Natural killer cell treated with Interleukin-12 subunit alpha and Interleukin-12 subunit beta and Interleukin-15 and Interleukin-18, amount 100 ng/mL, for 72 hours (primary cell): ENCODE data around the gene AHNAK. TPM values are rescaled to one million over a fixed set of nuclear protein-coding genes. Genes with fewer than 3 reads are reported as not detected.

Experiments
- ATAC-seq, 2 donors: fragments of 150-1000 bp; cut with Tn5 transposase in 1 of 2; sonication (Bioruptor Pico), chemical (Tn5 transposase) in 1 of 2; 2 replicates each; pipeline ENCODE4 v1.10.0; 2021
- DNase-seq: peaks from one replicate; pipeline ENCODE4 v3.0.0; 2022; ENCODE audit warnings: low spot score
- H3K27ac Mint-ChIP-seq, 2 donors: 1 replicate in 1 of 2; 2 replicates in 1 of 2; pipeline ENCODE4 v1.8.0; 2022; ENCODE audit warnings: mixed read lengths in 2 of 2, mild to moderate bottlenecking in 1 of 2, moderate library complexity in 1 of 2
- H3K27me3 Mint-ChIP-seq, 2 donors: 1 replicate in 1 of 2; 2 replicates in 1 of 2; pipeline ENCODE4 v1.8.0; 2022; ENCODE audit warnings: mixed read lengths in 2 of 2
- H3K36me3 Mint-ChIP-seq: one replicate; pipeline ENCODE4 v1.8.0; 2022; ENCODE audit warnings: mixed read lengths
- H3K4me1 Mint-ChIP-seq, 2 donors: 1 replicate in 1 of 2; 2 replicates in 1 of 2; pipeline ENCODE4 v1.8.0; 2022; ENCODE audit warnings: low read depth in 2 of 2, mixed read lengths in 2 of 2, mild to moderate bottlenecking in 1 of 2
- H3K4me3 Mint-ChIP-seq: one replicate; pipeline ENCODE4 v1.8.0; 2022; ENCODE audit warnings: mixed read lengths
- H3K9me3 Mint-ChIP-seq: 2 replicates; pipeline ENCODE4 v1.8.0; 2022; ENCODE audit warnings: mixed read lengths
- total RNA-seq, 2 donors: library from RNA; stranded (reverse); gene quantifications; one replicate each; pipeline ENCODE4 v1.2.3, GENCODE V29; 2022

The AHNAK gene
- total RNA-seq, 2 donors from 2014 or later: 49.2 to 60.0 TPM

DNA sequence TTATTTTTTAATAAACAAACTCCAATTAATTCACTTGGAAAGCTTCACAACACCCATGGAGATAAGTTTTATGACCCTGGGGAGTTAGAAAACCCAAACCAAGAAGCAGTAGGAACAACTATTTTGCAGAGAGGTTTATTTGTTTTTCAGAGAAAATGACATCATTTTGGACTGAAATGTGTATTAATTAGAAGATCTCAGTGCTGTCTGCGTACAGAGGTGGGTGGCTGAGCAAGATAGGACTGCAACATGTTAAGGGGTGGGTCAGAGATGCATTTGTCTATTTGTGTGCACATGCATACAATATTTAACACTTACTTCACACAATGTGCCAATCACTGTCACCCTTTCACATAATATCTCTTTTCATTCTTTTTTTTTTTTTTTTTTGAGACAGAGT lies 126.7 kb downstream of the AHNAK start:
- no peak overlapping the region for H3K27ac Mint-ChIP-seq
- ATAC-seq: no peak
- H3K4me3 Mint-ChIP-seq: no peak overlapping the region
- H3K9me3 Mint-ChIP-seq: no peaks in the 10 kb centered on the region
- no peaks in the 10 kb centered on the region for H3K27me3 Mint-ChIP-seq
- no peak for DNase-seq
- no peaks in the 10 kb centered on the region for H3K36me3 Mint-ChIP-seq
- H3K4me1 Mint-ChIP-seq: peaks cover 3 to 5% of the 10 kb centered on the region in 2 donors

DNA sequence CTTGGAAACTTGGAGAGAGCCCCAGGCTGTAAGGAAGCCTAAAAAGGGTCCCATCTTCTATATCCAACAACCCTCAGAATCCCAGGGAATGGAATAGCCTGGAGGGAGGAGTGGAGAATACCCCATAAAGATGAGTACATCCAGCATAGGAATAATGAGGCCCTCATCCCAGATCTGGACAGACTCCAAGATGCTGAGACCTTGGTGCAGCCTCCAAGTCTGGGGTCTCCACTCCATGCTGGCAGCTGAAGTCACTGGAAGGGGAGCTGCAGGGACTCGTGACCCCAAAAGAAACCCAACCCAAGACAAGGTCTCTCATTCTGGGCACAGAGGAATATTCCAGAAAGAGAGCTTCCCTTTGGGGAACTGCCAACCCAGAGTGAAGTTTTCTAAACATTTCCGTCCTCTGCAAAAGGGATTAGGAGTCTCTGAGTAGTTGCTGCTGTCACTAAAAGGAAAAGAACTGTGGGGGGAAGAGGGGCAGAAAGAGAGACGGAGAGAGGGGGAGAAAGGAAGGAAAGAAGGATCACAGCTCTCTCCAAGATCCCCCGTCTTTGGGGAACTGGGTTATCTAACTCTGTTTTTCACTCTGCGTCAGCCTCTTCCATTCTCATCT lies 127.2 kb downstream of the AHNAK start:
- no peaks in the 10 kb centered on the region for H3K36me3 Mint-ChIP-seq
- no peak for ATAC-seq
- H3K4me1 Mint-ChIP-seq: peaks cover under 1 to 2% of the 10 kb centered on the region in 2 donors
- no peaks in the 10 kb centered on the region for H3K9me3 Mint-ChIP-seq
- DNase-seq: no peak
- H3K27me3 Mint-ChIP-seq: no peaks in the 10 kb centered on the region
- no peak overlapping the region for H3K27ac Mint-ChIP-seq
- no peak overlapping the region for H3K4me3 Mint-ChIP-seq

GRCh38 chr11:62418733-62419132 lies 127.9 kb downstream of the AHNAK start, which contains the start of gene SCGB1A1:
SCGB1A1 (plus strand) TSS chr11:62419033; CDS start chr11:62419096, 63 bp downstream.
- H3K9me3 Mint-ChIP-seq: no peaks in the 10 kb centered on the region
- no peak within 1 kb of the TSS for H3K27ac Mint-ChIP-seq
- DNase-seq (no peak), ATAC-seq (no peak)
- H3K36me3 Mint-ChIP-seq: no peaks in the 10 kb centered on the region
- H3K4me3 Mint-ChIP-seq: no peak within 1 kb of the TSS
- no peaks in the 10 kb centered on the region for H3K27me3 Mint-ChIP-seq
- H3K4me1 Mint-ChIP-seq: no peaks in the 10 kb centered on the region

GRCh38 chr11:62418136-62418535 lies 128.5 kb downstream of the AHNAK start:
- Mint-ChIP-seq H3K27me3 (no peaks in the 10 kb centered on the region), H3K9me3 (no peaks in the 10 kb centered on the region), H3K4me1 (no peaks in the 10 kb centered on the region), H3K27ac (no peak overlapping the region), H3K4me3 (no peak overlapping the region), H3K36me3 (no peaks in the 10 kb centered on the region)
- ATAC-seq (no peak), DNase-seq (no peak)

DNA sequence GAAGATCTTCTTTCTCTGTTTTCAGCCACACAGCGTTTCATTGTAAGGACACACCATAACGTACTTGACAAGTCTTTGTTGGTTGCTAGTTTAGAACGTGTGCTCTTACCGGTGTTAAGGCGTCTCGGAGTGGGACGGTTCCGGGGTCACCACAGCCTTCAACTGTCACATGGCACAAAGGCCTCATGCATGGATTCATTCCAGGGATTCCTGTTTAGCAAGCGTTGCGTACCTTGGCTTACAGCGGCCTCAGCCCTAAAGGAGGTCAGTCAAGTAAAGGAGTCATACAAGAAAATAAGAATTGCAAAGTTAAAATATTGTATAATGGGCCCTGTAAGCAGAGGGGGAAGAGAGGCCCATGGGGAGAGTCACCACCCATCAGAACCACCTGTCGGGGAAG lies 130.0 kb downstream of the AHNAK start:
- Mint-ChIP-seq H3K27me3 (no peaks in the 10 kb centered on the region), H3K4me3 (no peak overlapping the region), H3K36me3 (no peaks in the 10 kb centered on the region), H3K4me1 (no peaks in the 10 kb centered on the region), H3K27ac (no peak overlapping the region), H3K9me3 (no peaks in the 10 kb centered on the region)
- DNase-seq (no peak), ATAC-seq (no peak)

DNA sequence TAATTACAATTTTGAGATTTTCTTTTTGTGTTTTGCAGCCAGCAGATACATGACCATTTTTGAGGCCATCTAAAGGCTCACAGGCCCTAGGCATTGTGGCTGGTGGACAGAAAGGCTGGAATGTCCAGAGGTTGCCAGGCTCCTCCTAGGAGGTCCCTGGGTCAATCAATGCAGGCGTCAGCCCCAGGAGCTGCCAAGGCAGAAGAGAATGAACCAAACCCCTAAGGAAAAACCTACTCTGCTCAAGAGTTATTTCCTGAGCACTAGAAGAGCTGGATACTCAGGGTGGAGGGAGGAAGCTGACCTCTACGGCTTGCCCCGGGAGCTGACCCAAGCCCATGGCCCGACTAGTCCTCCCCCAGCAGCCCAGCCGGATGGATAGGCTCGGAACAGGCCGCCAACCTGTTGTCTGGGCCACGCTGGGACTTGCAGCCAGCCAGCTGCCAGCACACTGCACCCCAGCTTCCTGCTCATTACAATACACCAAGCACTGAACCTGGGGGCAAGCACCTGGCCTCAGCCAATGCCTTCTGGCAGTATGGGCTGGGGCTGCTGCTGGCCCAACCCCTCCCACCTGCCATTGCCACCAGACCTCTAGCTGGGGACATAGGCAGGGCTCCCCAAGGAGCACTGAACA lies 133.4 kb downstream of the AHNAK start:
- Mint-ChIP-seq H3K27me3 (no peaks in the 10 kb centered on the region), H3K4me1 (no peaks in the 10 kb centered on the region), H3K9me3 (no peaks in the 10 kb centered on the region), H3K27ac (no peak overlapping the region), H3K36me3 (no peaks in the 10 kb centered on the region), H3K4me3 (no peak overlapping the region)
- peak; percentile 44 for DNase-seq
- ATAC-seq: no peak

DNA sequence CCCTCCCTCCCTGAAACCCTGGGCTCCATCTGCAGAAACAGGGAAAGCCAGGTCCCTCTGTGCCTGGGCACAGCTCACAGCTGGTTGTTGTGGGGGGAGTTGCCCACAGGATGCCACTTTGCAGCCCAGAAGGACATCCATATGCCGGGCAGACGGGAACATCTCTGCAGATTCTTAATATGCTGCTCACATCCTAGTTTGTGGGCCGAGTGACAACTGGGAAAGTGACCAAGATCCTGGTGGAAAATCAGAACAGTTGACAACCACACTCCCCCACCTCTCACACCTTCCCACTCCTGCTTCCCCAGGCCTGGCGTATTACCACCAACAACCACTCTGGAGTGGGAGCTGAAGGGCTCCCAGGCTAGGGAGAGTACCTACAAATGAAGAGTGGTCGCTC lies 135.1 kb downstream of the AHNAK start:
- Mint-ChIP-seq H3K4me1 (no peaks in the 10 kb centered on the region), H3K36me3 (no peaks in the 10 kb centered on the region), H3K27me3 (no peaks in the 10 kb centered on the region), H3K4me3 (no peak overlapping the region), H3K27ac (no peak overlapping the region), H3K9me3 (no peaks in the 10 kb centered on the region)
- ATAC-seq (no peak), DNase-seq (no peak)

DNA sequence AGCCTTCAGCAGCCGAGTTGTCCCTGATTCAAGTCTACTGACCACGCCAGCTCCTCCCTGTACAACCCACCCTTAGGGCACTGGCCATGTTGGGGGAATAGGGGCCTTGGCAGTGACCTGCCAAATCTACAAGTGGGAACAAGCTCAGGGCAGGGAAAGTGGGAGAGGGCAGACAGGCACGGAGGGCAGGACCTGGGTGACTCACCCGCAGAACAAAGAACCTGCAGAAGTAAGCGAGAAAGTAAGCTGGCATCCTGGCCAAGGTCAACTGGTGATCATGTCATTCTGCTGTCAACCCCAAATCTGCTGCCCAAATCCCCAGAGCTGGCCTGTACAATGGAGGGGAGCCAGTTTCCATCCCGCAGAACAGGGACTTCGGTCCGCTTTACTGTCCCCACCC lies 135.6 kb downstream of the AHNAK start:
- Mint-ChIP-seq H3K9me3 (no peaks in the 10 kb centered on the region), H3K27me3 (no peaks in the 10 kb centered on the region), H3K27ac (no peak overlapping the region), H3K4me1 (no peaks in the 10 kb centered on the region), H3K4me3 (no peak overlapping the region), H3K36me3 (no peaks in the 10 kb centered on the region)
- ATAC-seq (no peak), DNase-seq (peak; percentile 44)

GRCh38 chr11:62409831-62410230 lies 136.8 kb downstream of the AHNAK start:
- Mint-ChIP-seq H3K36me3 (no peaks in the 10 kb centered on the region), H3K4me1 (no peaks in the 10 kb centered on the region), H3K27me3 (no peaks in the 10 kb centered on the region), H3K4me3 (no peak overlapping the region), H3K27ac (no peak overlapping the region), H3K9me3 (no peaks in the 10 kb centered on the region)
- ATAC-seq: no peak
- DNase-seq: peak; percentile 29

DNA sequence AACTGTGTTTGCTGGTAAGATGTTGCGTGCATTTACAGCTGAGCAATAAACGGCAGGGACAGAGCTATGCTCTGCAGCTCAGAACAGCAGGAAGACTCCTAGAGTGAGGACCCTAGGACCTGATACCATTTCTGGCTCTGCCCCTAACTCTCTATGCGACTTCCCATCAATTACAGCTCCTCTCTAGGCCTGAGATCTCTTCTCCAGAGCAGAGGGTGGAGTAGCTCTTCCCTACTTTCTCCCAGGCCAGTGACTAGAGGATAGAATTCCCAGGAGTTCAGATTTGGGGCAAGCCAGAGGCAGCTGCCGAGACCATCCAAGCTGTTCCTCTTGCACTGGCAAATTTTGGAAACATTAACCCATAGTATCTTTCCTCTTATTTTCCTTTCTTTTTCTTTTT lies 140.6 kb downstream of the AHNAK start:
- Mint-ChIP-seq H3K27me3 (no peaks in the 10 kb centered on the region), H3K9me3 (no peaks in the 10 kb centered on the region), H3K4me1 (peaks cover 11 to 17% of the 10 kb centered on the region in 2 donors), H3K27ac (no peak overlapping the region), H3K4me3 (no peak overlapping the region), H3K36me3 (no peaks in the 10 kb centered on the region)
- no peak for DNase-seq
- no peak for ATAC-seq

GRCh38 chr11:62404901-62405300 lies 141.7 kb downstream of the AHNAK start:
- Mint-ChIP-seq H3K27ac (peak overlapping the region in 1 of 2 donors; percentile 24), H3K27me3 (no peaks in the 10 kb centered on the region), H3K4me3 (no peak overlapping the region), H3K36me3 (no peaks in the 10 kb centered on the region), H3K9me3 (no peaks in the 10 kb centered on the region), H3K4me1 (peaks cover 11 to 17% of the 10 kb centered on the region in 2 donors)
- DNase-seq (no peak), ATAC-seq (no peak)

DNA sequence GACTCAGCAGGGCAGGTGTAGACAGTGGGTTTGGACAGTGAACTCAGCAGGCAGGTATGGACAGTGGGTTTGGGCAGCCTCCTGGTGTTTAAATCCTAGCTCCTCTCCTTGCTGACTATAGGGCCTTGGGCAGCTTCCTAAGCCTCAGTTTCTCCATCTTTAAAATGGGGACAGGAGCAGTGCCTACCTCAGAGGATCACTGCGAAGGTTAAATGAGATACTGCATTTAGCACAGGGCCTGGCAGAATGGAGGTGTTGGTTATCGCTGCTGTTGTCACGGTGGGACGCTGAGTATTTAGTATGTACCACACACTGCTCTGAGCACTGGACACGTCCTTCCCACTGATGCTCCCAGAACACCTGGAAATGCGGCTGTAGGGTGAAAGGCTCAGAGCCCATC lies 142.2 kb downstream of the AHNAK start:
- no peaks in the 10 kb centered on the region for H3K36me3 Mint-ChIP-seq
- no peaks in the 10 kb centered on the region for H3K27me3 Mint-ChIP-seq
- H3K27ac Mint-ChIP-seq: peak overlapping the region in 1 of 2 donors; percentile 24
- ATAC-seq (no peak), DNase-seq (no peak)
- no peak overlapping the region for H3K4me3 Mint-ChIP-seq
- H3K4me1 Mint-ChIP-seq: peaks cover 11 to 17% of the 10 kb centered on the region in 2 donors
- H3K9me3 Mint-ChIP-seq: no peaks in the 10 kb centered on the region

- Mint-ChIP-seq H3K36me3 (no peaks in the 10 kb centered on the region), H3K27ac (peak overlapping the region; percentile 69 to 86), H3K9me3 (no peaks in the 10 kb centered on the region), H3K27me3 (no peaks in the 10 kb centered on the region), H3K4me3 (peak overlapping the region; percentile 58), H3K4me1 (peaks cover 11 to 21% of the 10 kb centered on the region in 2 donors)
- DNase-seq (no peak), ATAC-seq (no peak)
Measured at GRCh38 chr11:62402960-62403730, 143.5 kb downstream of the AHNAK start.
